Measurements from ENCODE around the gene DEGS2.

DNA sequence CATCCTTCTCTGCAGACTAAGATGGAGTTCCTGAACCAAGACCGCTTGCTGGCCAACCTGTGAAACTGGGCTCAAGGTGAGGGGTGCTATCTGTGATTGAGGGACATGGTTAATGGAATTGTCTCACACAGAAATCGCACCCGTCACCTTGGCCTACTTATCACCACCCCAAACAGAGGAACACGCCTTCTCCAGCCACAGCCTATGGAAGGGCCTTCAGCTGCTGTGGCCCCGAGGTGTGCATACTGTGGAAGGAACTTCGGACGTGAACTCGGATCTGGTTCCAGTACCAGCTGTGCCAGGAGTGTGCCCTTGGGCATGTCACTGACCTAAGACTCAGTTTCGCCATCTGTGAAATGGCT, 49.9 kb downstream of the DEGS2 start:
- TF ChIP-seq CTCF (IDR thresholded peaks at IDR 0.05; ENCODE audit: borderline replicate concordance, extremely low read depth, low read length, poor library complexity, severe bottlenecking) (no peak), EZH2 (IDR thresholded peaks at IDR 0.05; ENCODE audit: borderline replicate concordance, low read depth, low read length, severe bottlenecking) (no peak)
